ENCODE results near the gene TMEM100.

GRCh38 chr17:55723488-55723848, 804 bp upstream of the TMEM100 start:
- TF ChIP-seq CTCF (conservative IDR thresholded peaks at IDR 0.05 in 1 of 2, IDR thresholded peaks at IDR 0.05 in 1 of 2; ENCODE audit: low read depth in 1 of 2, low read length in 2 of 2) = no peak
- TF ChIP-seq EZH2 (IDR thresholded peaks at IDR 0.05; ENCODE audit: low read length, missing control alignments) = no peak
